Trophoblast cell (in vitro differentiated cells and primary cell): ENCODE measurements around the gene SLC16A13. TPM values are rescaled to one million over a fixed set of nuclear protein-coding genes. Genes with fewer than 3 reads are reported as not detected.
"Not testable (repeated sequence)": the region's sequence is repeated elsewhere in the genome, so short reads cannot be mapped to it uniquely, and the experiment has no call there.

Experiments used
- DNase-seq, 2 donors: peaks; one replicate each; pipeline ENCODE4 v3.0.0-alpha.2; 2016
- H2AFZ ChIP-seq: 2 replicates; pipeline ENCODE4 v1.6.1; 2013; ENCODE audit warnings: low read length, moderate library complexity, mild to moderate bottlenecking; ENCODE audit not compliant: insufficient read depth, poor library complexity
- H2AK5ac ChIP-seq: 2 replicates; pipeline ENCODE4 v1.6.1; 2013; ENCODE audit warnings: mild to moderate bottlenecking, low read length
- H2BK120ac ChIP-seq: 2 replicates; pipeline ENCODE4 v1.6.1; 2013; ENCODE audit warnings: low read length, mild to moderate bottlenecking, moderate library complexity; ENCODE audit not compliant: insufficient read depth, poor library complexity
- H2BK12ac ChIP-seq: 2 replicates; pipeline ENCODE4 v1.6.1; 2013; ENCODE audit warnings: mild to moderate bottlenecking, low read length, moderate library complexity
- H2BK5ac ChIP-seq: 2 replicates; pipeline ENCODE4 v1.6.1; 2013; ENCODE audit warnings: low read length, low read depth, moderate library complexity, mild to moderate bottlenecking; ENCODE audit not compliant: poor library complexity
- H3K14ac ChIP-seq: 2 replicates; pipeline ENCODE4 v1.6.1; 2013; ENCODE audit warnings: mild to moderate bottlenecking, low read length
- H3K18ac ChIP-seq: 2 replicates; pipeline ENCODE4 v1.6.1; 2013; ENCODE audit warnings: mild to moderate bottlenecking, low read length
- H3K23ac ChIP-seq: 2 replicates; pipeline ENCODE4 v1.6.1; 2013; ENCODE audit warnings: low read length
- H3K27ac ChIP-seq: 2 replicates; pipeline ENCODE4 v1.5.1; 2013; ENCODE audit warnings: low read depth, mild to moderate bottlenecking, inconsistent platforms, low read length, moderate library complexity
- H3K27me3 ChIP-seq: 2 replicates; pipeline ENCODE4 v1.6.1; 2013; ENCODE audit warnings: inconsistent platforms, mild to moderate bottlenecking, low read length, moderate library complexity; ENCODE audit not compliant: insufficient read depth
- H3K36me3 ChIP-seq, 2 experiments: 1 replicate in 1 of 2; 2 replicates in 1 of 2; pipeline ENCODE4 v1.6.1; 2013; ENCODE audit warnings: low read length in 2 of 2, mild to moderate bottlenecking in 2 of 2, moderate library complexity in 1 of 2; ENCODE audit not compliant: insufficient read depth in 2 of 2, control insufficient read depth in 1 of 2
- H3K4ac ChIP-seq: 2 replicates; pipeline ENCODE4 v1.6.1; 2013; ENCODE audit warnings: low read depth, mild to moderate bottlenecking, low read length, moderate library complexity
- H3K4me1 ChIP-seq, 2 experiments: 1 replicate in 1 of 2; 2 replicates in 1 of 2; pipeline ENCODE4 v1.6.1; 2013; ENCODE audit warnings: low read length in 2 of 2, mild to moderate bottlenecking in 2 of 2, moderate library complexity in 1 of 2; ENCODE audit not compliant: insufficient read depth in 2 of 2, control insufficient read depth in 1 of 2
- H3K4me2 ChIP-seq: 2 replicates; pipeline ENCODE4 v1.6.1; 2013; ENCODE audit warnings: inconsistent platforms, mild to moderate bottlenecking, low read length, moderate library complexity
- H3K4me3 ChIP-seq: 2 replicates; pipeline ENCODE4 v1.5.1; 2013; ENCODE audit warnings: mild to moderate bottlenecking, low read depth, low read length, inconsistent platforms
- H3K79me1 ChIP-seq: one replicate; pipeline ENCODE4 v1.6.1; 2013; ENCODE audit warnings: low read length
- H3K79me2 ChIP-seq: 2 replicates; pipeline ENCODE4 v1.6.1; 2013; ENCODE audit warnings: low read length, mild to moderate bottlenecking; ENCODE audit not compliant: control insufficient read depth, insufficient read depth, poor library complexity
- H3K9ac ChIP-seq: 2 replicates; pipeline ENCODE4 v1.6.1; 2013; ENCODE audit warnings: mild to moderate bottlenecking, low read length
- H3K9me3 ChIP-seq: 2 replicates; pipeline ENCODE4 v1.6.1; 2013; ENCODE audit warnings: low read depth, mild to moderate bottlenecking, control low read depth, inconsistent platforms, low read length; ENCODE audit not compliant: insufficient read depth
- H4K12ac ChIP-seq: 2 replicates; pipeline ENCODE4 v1.6.1; 2013; ENCODE audit warnings: low read depth, mild to moderate bottlenecking, low read length, moderate library complexity
- H4K8ac ChIP-seq: 2 replicates; pipeline ENCODE4 v1.6.1; 2013; ENCODE audit warnings: low read depth, mild to moderate bottlenecking, low read length, moderate library complexity
- H4K91ac ChIP-seq: one replicate; pipeline ENCODE4 v1.6.1; 2013; ENCODE audit warnings: low read depth, mild to moderate bottlenecking, low read length, moderate library complexity
- WGBS: extraction: QIAGEN DNeasy Blood & Tissue Kit; methylation state at CpG from one replicate; pipeline ENCODE4 v1.1.7; 2013; ENCODE audit warnings: missing lambda C conversion rate; ENCODE audit not compliant: insufficient read length, insufficient coverage; ENCODE audit errors: extremely low coverage; 5-methylcytosine and 5-hydroxymethylcytosine counted together
- polyA plus RNA-seq: library from polyadenylated mRNA; stranded (reverse); fragments of 200-250 nt; gene quantifications from 2 replicates; pipeline ENCODE4 v1.2.3, GENCODE V29; 2013

SLC16A13 gene
- 23.2 and 24.9 TPM in 2 replicates for polyA plus RNA-seq

- H2BK12ac ChIP-seq: peak within 1 kb of the TSS; percentile 51
- H3K79me2 ChIP-seq: peaks cover 8% of the 10 kb centered on the region
- H3K9me3 ChIP-seq: no peaks in the 10 kb centered on the region
- peak within 1 kb of the TSS; percentile 62 for H2BK5ac ChIP-seq
- H3K9ac ChIP-seq: peak within 1 kb of the TSS; percentile 30
- H4K8ac ChIP-seq: peak within 1 kb of the TSS; percentile 95
- H4K12ac ChIP-seq: peak within 1 kb of the TSS; percentile 80
- peak within 1 kb of the TSS; percentile 74 for H3K4me3 ChIP-seq
- peak within 1 kb of the TSS; percentile 14 for H3K27ac ChIP-seq
- peaks cover 2 to 3% of the 10 kb centered on the region in 2 experiments for H3K36me3 ChIP-seq
- H3K23ac ChIP-seq: no peak within 1 kb of the TSS
- WGBS: no CpG with 5 or more reads among the region's 52 CpGs
- peak within 1 kb of the TSS; percentile 80 for H3K4ac ChIP-seq
- peak; percentile 69 to 71 for DNase-seq
- peaks cover 9 to 12% of the 10 kb centered on the region in 2 experiments for H3K4me1 ChIP-seq
- peak within 1 kb of the TSS; percentile 64 for H2AK5ac ChIP-seq
- H4K91ac ChIP-seq: peak within 1 kb of the TSS; percentile 93
- peak within 1 kb of the TSS; percentile 86 for H3K14ac ChIP-seq
- no peaks in the 10 kb centered on the region for H3K27me3 ChIP-seq
- peak within 1 kb of the TSS; percentile 80 for H2BK120ac ChIP-seq
- peaks cover 12% of the 10 kb centered on the region for H3K79me1 ChIP-seq
- peak within 1 kb of the TSS; percentile 93 for H3K18ac ChIP-seq
- H2AFZ ChIP-seq: peak within 1 kb of the TSS; percentile 63
- H3K4me2 ChIP-seq: peak within 1 kb of the TSS; percentile 87
These were observed at the start of gene SLC16A13 for GRCh38 chr17:7035591-7036368. TSS of gene SLC16A13 (plus strand) at chr17:7036015. CDS start at chr17:7036383, 368 bp downstream.

- Histone ChIP-seq H2BK120ac (no peak overlapping the region), H4K8ac (no peak overlapping the region), H3K27me3 (no peaks in the 10 kb centered on the region), H3K36me3 (no peaks in the 10 kb centered on the region), H3K14ac (no peak overlapping the region), H3K27ac (no peak overlapping the region), H3K4me3 (no peak overlapping the region), H2AFZ (no peak overlapping the region), H3K9ac (no peak overlapping the region), H4K91ac (no peak overlapping the region), H2BK5ac (no peak overlapping the region), H3K4me1 (no peaks in the 10 kb centered on the region), H2BK12ac (no peak overlapping the region), H3K4ac (no peak overlapping the region), H3K9me3 (no peaks in the 10 kb centered on the region), H2AK5ac (no peak overlapping the region), H3K23ac (no peak overlapping the region), H4K12ac (no peak overlapping the region), H3K4me2 (no peak overlapping the region), H3K18ac (no peak overlapping the region), H3K79me1 (no peaks in the 10 kb centered on the region), H3K79me2 (no peaks in the 10 kb centered on the region)
- WGBS: no CpG with 5 or more reads among the region's 3 CpGs
- DNase-seq: no peak
These were observed 49.1 kb upstream of the SLC16A13 start for GRCh38 chr17:6986676-6987075.

GRCh38 chr17:6989779-6990178 lies 46.0 kb upstream of the SLC16A13 start:
- DNase-seq: peak in 1 of 2 donors; percentile 18
- H4K12ac ChIP-seq: no peak overlapping the region
- no peak overlapping the region for H3K9ac ChIP-seq
- H2BK12ac ChIP-seq: no peak overlapping the region
- no peaks in the 10 kb centered on the region for H3K36me3 ChIP-seq
- no peak overlapping the region for H2BK120ac ChIP-seq
- no peaks in the 10 kb centered on the region for H3K9me3 ChIP-seq
- no peak overlapping the region for H4K91ac ChIP-seq
- no peak overlapping the region for H3K4me3 ChIP-seq
- no CpG with 5 or more reads among the region's 2 CpGs for WGBS
- no peak overlapping the region for H3K18ac ChIP-seq
- no peak overlapping the region for H2AFZ ChIP-seq
- H3K27me3 ChIP-seq: no peaks in the 10 kb centered on the region
- no peak overlapping the region for H3K4ac ChIP-seq
- no peaks in the 10 kb centered on the region for H3K79me1 ChIP-seq
- H4K8ac ChIP-seq: no peak overlapping the region
- H3K14ac ChIP-seq: no peak overlapping the region
- H2AK5ac ChIP-seq: no peak overlapping the region
- H3K4me2 ChIP-seq: no peak overlapping the region
- no peaks in the 10 kb centered on the region for H3K4me1 ChIP-seq
- H3K23ac ChIP-seq: no peak overlapping the region
- no peak overlapping the region for H3K27ac ChIP-seq
- no peak overlapping the region for H2BK5ac ChIP-seq
- H3K79me2 ChIP-seq: no peaks in the 10 kb centered on the region

GRCh38 chr17:6993613-6994056 lies 42.2 kb upstream of the SLC16A13 start:
- H3K4me1 ChIP-seq, H2BK12ac ChIP-seq, H3K18ac ChIP-seq, H2BK120ac ChIP-seq, H2AK5ac ChIP-seq, H3K27ac ChIP-seq, H3K14ac ChIP-seq, DNase-seq, H3K9ac ChIP-seq, H3K27me3 ChIP-seq, H4K12ac ChIP-seq, H3K9me3 ChIP-seq, H3K4ac ChIP-seq, H2BK5ac ChIP-seq, H3K23ac ChIP-seq, H3K4me3 ChIP-seq, H2AFZ ChIP-seq, H3K79me1 ChIP-seq, H3K36me3 ChIP-seq, H4K91ac ChIP-seq, H3K79me2 ChIP-seq, H3K4me2 ChIP-seq, H4K8ac ChIP-seq: not testable (repeated sequence)
- no CpG with 5 or more reads among the region's 5 CpGs for WGBS
